RPMI8226 (cell line): ENCODE measurements around the gene RNF144B.

Source experiments
- DNase-seq: peaks from one replicate; pipeline ENCODE4 v3.0.0-alpha.2; 2015

RNF144B gene

DNA sequence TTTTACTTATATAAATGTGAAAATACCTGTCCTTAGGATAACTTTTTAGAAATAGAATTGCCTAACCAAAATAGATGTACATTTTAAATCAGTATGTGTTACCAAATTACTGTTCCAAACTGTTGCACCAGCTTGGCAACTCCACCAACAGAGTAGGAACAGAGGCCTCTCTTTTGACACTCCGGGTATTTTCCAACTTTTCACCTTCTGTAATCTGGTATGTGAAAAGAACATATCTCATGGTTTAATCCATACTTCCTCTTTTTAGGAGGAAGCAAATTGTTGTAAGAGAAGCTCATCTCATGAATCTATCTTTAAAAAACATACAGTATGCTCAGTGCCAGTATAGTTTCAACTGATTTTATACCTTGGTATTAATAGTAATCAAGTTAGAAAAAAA, 24.9 kb downstream of the RNF144B start:
- DNase-seq = peak; percentile 11

DNA sequence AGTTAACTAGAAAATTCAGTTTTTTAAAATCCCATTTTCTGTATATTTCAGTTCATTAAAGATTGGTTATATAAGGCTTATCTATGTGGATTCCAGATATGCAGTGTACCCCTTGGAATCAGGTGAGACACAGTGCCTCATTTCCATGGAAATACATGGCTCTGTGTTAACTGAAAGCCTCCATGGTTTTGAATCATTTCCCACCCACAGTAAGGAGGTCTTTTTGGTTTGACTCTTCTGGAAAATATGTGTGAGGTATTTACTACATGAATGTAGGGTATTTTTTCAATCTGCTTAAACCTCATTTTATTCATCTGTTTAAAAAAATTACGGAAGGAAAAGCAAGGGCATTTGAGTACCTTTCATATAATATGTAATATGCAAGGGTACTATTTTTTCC, 25.5 kb downstream of the RNF144B start:
- DNase-seq = no peak

DNA sequence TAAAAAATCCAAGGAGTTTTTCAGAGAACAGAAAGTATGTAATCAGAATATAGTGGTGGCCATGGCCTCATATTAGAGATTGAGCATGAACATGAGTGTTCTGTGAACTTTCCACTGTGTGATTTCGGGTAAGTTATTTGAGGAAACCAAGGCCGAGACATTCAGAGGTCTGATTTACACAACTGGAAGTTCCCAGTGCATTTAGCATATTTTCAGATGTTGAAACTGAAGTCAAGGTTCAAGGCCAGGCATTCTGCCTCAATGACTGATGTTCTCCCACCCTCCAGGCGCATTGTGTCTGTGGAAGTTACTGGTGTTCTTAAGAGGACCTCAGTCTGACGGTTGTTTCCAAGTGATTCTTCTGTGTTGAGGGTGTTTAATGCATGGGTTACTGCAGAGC, 26.2 kb downstream of the RNF144B start:
- DNase-seq = no peak

DNA sequence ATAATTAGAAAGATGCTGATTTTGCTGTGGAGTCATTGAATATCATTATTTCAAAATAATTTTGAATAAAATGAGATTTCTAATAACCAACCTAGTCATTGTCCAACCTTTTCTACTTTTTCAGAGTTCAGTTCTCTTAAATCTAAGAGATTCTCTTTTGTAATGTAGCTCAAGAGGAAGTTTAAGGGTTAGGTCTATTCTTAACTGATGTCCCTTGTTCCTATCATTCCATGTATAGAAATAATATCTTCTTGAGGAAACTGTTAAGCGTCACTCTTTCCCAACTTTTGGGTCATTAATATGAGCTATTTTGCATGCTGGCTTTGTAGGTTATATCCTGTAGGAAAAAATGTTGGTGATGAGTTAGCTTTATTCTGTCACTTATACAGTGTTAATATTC, 27.0 kb downstream of the RNF144B start:
- DNase-seq = no peak

DNA sequence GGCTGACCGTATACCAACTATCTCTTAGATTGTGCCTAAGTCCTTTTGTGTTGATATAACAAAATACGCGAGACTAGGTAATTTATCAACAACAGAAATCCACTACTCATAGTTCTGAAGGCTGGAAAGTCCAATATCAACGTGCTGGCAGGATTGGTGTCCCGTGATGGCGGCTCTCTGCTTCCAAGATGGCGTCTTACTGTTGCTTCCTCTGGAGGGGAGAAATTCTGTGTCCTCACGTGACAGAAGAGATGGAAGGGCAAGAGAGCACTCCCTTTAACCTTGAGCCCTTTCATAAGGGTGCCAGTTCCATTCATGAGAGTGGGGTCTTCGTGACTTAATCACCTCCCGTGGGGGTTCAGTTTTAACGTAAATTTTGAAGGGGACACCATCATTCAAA, 28.1 kb downstream of the RNF144B start:
- DNase-seq = no peak

DNA sequence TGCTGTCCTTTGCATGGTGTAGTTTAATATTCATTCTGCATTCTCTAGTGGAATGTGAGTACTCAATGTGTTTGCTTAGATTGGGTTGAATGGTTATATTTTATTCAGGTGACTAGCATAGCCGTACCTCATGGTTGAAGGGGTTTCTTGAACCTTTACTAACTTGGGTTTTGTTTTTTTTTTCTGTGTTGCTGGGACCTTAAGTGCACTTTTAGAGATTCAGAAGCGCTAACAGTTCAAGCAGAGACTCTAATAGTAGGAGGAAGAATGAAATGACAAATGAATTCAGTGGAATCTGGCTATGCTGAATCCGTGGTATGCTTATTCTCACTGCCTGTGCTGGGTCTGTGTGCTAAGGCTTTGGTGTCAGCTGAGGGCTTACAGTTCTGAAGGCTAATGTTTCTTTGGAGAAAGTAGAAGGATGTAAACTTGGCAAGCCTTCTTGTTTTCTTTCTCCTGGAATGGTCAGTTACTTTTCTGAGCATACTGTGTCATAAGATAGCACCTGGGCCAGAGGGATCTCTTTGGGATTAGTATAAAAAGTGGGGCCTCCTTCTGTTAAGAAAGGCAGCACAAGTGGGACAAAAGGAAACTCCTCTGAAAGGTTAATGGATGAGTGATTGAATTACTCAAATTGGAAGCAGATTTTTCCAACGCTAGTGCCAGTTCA, 28.7 kb downstream of the RNF144B start:
- DNase-seq = no peak

DNA sequence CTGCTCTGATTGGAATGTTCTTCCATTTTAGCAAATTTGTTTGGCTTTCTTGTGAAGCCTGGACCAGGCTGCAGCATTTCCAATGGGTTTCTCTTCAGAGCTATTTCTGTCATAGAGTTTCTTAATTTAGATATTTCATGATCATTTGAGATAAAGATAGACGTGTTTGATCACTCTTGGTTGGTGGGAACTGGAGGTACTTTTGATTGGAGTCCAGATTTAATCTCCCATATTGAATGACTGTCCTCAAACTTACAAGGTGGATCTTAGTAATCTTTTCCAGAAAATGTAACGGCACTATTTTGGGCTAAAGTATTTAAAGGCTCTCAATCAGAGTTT, 29.2 kb downstream of the RNF144B start:
- DNase-seq = no peak

DNA sequence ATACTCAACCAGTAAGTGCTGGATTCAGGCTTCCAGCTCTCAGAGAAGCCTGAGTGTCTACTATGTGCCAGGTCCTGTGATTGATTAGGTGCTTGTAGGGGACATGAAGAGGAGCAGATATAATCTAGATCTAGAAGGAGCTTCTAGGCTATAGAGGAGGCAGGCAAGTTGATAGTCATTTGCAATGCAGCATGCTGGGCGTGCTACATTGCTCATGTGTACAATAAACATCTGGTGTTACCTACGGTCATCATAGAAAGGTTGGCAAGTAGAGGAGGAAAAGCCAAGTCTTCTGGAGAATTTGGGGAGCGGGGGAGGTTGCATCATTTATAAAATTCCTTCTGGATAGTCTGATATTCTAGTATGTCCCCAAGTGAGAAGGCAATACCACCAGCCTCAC, 33.2 kb downstream of the RNF144B start:
- no peak for DNase-seq

DNA sequence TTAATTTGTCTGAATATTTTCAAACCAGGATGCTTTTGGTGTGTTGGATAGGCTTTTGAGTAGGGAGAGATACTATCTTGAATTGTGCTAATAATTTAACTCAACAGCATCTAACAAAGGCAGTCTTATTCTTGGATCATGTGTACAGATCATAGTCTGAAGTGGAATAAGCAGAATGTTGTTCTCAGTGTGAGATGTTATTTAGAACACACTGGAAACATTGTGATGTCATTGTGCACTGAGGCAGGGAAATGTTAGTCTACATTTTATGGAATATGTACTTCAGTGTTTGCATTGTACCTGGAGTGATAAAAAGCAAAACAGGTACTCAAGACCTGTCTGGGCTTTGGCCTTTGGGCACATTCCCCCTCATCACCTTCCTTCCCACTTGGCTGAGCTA, 35.0 kb downstream of the RNF144B start:
- DNase-seq = no peak

DNA sequence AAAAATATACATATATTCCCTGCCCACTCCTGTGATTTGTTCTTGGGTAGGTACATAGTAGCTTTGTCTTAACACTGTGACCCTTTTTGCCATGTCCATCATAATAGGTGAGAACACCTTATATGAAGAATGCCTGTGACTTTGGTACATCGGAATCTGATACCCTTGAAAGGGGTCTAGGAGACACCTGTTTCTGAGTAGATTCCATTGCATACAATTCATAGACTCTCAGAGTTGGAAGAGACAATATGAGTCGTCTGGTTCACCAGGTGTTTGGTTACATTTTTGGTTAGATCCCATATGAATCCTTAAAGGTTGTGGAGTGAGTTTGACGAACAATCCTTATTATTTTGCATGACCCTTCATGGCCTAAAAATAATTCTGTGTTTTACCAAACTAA, 36.3 kb downstream of the RNF144B start:
- DNase-seq = no peak

DNA sequence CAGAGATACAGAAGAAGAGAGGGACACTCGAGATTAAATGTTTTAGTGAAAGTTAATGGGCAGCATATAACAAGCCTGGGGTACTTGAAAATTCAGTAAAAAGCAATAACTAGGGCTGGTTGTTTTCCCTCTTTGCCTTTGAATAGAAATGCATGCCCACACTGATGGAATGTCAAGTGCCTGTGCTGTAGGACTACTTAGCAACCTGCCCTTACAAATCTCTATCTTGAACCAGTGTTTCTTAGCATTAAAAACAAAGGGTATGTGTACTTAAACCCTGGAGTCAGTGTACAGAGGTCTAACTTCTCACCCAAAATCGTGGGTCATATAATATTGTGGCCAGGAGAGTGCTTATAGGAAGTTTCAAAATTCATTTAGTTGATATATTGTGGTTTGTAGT, 37.1 kb downstream of the RNF144B start:
- no peak for DNase-seq

DNA sequence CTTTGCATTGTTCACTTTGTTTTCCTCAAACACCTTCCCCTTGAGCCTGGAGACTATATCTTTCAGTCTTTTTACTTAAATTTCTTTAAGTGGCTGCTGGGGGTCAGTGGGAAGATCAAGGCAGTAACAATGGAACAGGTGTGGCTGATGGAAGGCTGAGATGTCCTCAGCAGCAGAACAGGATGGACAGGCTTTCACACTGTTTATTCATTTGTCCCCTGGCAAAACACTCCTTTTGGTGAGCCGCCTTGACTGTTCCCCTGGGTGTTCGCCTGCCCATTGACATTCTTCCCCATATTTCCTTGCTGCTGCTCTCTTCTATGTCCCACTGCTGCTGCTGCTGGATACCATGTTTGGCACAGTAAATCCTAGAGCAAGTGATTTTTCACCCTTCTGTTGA, 38.1 kb downstream of the RNF144B start:
- no peak for DNase-seq

DNA sequence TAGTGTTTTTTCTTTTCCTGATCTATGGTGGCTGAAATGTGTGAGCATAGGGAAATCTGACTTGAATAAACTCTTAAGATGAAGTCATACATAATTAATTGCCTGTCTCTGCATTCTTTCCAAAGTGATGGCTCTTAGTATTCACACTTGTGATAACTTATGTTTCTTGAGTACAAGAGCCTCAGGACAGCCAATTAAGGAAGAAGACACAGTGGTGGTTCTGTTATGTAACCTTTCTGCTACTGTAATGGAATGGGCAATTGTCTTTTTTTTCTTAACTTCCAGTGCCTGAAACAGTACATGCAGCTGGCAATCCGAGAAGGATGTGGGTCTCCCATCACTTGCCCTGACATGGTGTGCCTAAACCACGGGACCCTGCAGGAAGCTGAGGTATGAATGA, 40.1 kb downstream of the RNF144B start:
- no peak for DNase-seq

DNA sequence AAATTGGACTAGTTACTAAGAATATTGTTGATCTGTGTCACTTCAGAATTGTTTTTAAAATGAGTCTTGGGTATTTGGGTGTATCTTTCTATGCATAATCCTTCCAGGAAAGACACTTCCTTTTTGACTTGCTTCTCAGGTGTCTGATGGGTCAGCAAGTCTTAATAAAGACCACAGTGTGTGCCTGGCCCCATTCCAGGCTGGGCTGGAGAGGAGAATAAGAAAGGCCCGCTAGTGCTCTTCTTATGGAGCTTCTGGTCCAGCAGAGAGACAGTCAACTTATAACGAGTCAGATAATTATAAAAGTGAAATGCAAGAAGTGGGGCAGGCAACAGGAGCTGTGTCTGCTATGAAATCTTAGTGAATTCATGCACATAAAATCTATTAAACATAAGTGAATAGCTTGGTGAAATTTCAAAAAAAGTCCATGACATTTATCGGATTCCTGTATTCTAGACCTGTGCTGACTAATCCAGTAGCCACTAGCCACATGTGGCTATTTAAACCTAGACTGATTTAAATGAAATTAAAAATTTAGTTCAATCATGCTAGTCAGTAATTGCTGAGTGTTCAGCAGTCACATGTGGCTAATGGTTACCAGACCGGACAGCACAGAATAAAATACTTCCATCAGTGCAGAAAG, 42.6 kb downstream of the RNF144B start:
- DNase-seq = no peak

DNA sequence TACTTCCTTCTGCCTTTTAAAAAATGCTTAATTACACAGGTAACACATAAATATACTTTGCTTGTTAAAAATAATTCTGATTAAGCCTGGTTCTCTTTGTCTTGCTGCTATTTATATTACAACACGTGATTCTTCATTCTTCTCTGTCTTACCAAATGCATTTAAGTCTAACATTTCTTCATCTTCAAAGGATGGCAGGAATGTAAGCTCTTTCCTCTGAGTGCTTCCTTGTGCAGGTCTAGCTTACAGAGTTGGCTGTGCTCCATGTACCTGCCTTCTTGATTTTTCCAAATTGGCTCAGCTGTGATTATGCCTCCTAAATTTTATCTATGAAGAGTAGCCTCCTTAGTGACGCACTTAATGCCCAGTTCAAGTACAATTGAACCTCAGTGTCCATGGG, 44.4 kb downstream of the RNF144B start:
- DNase-seq = no peak

DNA sequence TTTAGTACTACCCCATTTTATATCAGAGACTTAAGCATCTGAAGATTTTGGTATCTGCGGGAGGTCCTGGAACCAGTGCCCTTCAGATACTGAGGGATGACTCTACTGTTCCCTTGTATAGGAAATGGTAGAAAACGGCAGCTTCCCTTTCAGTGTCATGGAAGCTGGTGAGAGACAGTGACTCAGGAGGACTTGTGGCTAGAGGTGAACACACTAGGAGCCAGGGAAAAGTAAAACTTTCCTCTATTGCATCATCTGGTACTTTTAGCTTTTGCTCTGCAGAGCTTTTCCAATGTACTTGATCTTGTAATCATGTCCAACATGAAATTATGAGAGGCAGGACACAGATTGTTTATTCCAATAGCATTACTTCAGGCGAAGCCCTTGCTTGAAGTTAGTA, 45.0 kb downstream of the RNF144B start:
- DNase-seq = no peak

DNA sequence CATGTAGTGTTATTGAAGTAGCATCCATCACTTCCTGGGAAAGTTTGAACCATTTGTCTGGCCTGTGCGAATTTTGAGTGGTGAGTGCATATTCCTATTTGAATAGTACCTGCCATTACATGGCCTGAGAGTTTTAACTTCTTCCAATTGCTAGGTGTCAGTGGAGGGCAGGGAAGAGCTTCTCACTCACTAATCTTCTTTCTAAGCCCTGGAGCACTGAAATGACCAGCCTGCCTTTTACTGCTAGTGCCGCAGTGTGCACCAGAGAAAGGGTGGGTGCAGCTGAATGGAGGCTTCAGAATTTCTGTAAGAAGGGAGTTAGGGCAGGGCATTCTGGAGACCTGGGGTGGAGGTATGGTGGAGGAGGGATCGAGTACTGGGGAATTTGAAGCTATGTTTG, 45.5 kb downstream of the RNF144B start:
- DNase-seq = no peak

DNA sequence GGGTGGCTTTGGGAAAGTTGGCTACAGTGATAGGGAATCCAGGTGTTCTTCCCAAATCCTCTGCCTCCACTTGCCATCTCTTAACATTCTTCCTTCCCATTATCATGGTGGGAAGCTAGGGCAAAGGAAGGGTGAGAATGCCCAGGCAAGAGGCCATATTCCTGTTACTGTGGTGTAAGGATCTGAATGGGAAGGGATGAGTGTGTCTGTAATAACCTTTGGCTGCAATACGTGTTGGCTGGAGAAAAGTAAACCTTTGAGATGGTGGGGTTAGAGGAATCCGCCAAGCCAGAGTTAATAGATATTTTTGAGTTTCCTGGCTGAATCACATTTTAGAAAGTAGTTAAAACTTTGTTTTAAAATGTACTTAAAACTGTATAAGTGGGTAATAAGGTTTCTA, 45.9 kb downstream of the RNF144B start:
- DNase-seq = no peak

DNA sequence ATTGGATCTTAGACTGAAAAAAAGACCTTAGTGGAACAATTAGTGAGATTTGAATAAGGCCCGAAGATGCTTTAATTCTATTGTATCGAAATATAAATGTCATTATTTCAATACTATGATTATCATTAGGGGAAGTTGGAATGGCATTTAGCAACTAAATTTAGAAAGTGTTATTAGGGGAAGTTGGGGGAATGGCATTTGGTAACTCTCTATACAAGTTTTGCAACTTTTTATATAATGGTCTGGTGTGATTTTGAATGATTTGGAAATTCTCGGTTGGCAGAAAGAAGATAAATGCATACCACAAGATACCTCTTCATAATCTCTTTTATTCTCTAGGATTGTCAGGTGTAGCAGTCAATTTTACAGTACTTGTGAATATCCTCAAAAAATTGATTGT, 49.2 kb downstream of the RNF144B start:
- DNase-seq = no peak

DNA sequence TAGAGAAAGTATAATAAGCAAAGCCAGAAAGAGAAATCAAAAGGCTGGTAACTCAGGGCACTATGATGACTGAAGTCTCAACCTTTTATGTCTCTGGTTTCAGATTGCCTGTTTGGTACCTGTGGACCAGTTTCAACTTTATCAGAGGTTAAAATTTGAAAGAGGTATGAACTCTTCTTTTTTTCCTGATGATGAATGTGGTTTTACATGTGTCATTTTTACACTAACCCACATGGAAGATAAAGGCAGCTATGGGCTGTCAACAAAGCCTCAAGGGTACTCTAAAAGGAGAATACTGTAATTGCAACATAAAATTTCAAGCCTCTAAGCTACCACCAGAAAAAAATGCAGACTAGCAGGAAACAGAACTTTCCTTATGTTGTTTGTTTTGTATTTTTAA, 52.4 kb downstream of the RNF144B start:
- no peak for DNase-seq

DNA sequence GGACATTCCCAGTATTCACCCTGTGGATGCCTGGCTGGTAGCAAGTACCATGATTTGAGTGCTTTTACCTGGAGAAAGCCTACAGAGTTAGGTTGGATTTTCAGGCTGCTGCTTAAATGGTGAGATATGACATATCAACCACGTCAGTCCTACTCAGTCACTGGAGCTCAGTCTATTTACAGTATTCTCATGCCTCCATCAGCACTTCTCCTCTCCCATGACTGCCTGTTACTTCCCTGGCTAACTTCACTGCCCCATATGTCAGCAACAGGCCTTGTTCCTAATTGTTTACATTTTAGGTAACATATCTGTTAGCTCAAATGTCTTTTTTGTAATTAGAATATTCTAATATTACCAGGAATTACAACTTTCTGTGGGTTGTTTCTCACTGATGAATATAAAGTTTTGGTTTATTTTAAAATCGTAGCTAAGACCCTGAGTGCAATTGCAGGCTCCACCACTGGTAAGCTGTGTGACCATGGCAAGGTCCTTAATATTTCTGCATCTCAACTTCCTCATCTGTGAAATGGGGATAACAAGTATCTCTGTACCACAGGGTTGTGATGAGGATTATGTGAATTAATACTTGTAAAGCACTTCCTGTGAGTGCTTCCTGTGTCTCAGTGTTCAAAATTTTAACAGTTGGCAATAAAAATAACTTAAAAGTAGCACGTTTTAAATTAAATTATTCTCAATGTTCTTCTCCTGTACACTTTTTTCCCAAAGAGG, 54.3 kb downstream of the RNF144B start:
- DNase-seq = no peak

DNA sequence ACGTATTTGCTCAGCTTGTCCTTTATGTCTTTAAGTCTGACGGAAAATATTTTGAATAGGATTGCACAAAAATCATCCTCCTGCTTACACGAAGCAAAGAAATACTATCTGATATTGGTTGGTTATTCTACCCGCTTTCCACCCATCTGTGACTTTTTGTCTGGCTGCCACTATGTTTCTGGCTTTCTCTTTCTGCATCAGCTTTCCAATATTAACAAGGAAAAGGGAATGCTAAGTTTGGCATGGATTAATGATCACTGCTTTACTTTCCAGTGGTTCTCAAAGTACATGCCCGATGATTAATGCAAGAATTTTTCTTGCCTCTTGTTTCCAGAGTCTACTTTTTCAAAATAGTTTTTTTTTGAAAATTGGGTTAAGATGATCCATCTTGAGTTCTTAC, 57.0 kb downstream of the RNF144B start:
- no peak for DNase-seq

DNA sequence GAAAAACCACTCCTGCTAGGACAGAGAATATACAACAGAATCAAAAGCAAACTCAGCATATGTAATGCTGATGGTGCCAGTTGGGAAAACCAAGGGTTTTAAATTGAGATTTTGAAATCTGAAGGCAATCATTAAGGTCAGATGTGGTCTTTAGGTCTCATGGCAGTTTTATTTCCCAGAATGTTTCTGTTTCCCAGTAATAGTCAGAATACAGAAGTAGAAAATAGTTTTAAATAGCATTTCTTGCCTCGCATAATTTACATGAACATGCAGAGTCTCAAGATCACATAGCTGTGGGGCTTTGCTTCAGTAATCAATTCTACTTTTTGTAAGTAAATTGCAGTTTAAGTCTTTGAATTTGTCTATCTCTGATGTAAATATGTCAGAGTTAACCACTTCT, 58.1 kb downstream of the RNF144B start:
- DNase-seq = no peak

DNA sequence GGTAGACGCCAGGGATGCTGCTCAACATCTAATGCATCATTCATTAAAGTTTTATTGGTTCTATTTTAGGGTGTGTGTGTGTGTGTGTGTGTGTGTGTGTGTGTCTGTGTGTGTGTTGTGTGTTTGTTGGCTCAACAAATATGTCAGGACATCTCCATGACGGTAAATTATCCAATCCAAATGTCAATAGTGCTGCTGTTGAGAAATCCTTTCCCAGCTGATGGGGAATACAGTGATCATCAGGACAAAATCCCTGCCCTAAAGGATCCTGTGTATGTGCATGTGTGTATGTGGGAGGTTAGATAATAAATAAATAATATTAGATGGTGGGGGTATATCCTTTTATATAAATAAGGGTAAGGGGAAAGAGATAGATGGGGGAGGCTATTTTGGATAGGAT, 59.6 kb downstream of the RNF144B start:
- no peak for DNase-seq

DNA sequence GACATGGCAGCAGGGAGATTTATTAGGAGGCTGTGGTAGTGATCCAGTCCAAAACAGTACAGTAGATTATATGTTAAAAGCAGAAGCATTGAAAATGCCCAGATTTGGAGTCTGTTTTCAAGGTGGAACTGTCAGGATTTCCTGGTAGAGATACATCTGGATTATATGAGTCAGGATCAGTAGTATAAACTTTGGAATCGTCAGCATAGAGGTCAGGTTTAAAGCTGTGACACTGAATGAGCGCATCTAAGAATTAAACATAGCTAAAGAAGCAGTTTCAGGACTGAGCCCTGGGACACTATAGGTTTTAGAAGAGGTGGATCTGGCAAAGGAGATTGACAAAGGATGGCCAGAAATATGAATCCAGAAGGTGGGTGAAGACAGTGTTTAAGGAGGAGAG, 60.4 kb downstream of the RNF144B start:
- DNase-seq = no peak
